HG02852 (cell line): ENCODE data around the gene C3orf52.
A peak's percentile ranks its signal among the peaks of the same experiment; 100 is the strongest.

Experiments
- ATAC-seq: cut with Tn5 transposase; IDR thresholded peaks from one replicate; pipeline ENCODE4 v1.9.1; 2021; ENCODE audit warnings: mild to moderate bottlenecking, moderate library complexity; ENCODE audit not compliant: unreplicated experiment

The C3orf52 gene

DNA sequence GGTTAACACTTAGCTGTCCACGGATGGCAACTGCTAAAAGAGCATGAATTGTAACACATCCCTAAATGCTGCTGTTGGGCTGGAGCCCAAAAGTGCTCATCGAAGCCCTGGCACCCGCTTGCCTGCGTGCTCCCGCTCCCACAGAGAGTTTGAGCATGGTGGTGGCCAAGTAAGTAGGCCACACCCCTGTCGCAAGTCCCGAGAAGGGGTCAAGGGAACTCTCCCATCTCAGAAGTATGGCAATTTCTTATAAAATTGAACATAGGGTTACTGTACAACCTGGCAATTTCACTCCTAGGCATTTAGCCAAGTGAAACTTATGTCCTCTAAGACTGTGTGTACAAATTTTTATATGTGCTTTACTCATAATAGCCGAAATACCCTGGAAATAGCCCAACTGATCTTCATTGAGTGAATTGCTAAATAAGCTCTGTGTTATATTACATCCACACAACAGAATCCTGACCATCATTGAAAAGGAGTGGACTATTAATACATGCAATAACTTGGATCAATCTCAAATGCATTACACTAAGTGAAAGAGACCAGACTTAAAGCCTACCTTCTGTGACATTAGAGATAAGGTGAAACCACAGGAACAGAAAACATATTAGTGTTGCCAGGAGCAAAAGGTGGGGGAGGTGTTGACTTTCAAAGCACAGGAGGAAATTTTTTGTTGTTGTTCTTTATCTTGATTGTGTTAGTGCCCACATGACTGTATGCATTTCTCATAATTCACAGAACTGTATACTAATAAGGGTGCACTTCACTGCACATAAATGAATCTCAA lies 48.3 kb downstream of the C3orf52 start:
- no peak for ATAC-seq

DNA sequence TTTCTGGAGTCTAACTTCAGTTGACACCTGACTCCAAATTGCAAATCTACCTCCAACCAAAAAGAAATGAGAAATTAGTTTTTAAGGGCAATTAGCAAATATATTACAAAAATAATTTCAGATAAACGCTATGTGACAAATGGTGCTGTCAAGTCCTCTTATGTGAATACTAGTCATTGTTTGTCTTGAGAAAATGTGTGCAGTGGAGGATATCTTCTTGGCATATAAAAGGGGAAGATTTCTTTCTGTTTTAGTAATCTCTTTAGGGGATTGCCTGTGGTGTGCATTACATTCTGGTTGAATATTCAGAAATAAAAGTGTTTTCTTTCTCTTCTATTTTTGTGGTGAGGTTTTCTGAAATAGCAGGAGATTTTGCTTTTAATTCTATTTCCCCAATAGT lies 49.9 kb downstream of the C3orf52 start:
- ATAC-seq, result no peak

DNA sequence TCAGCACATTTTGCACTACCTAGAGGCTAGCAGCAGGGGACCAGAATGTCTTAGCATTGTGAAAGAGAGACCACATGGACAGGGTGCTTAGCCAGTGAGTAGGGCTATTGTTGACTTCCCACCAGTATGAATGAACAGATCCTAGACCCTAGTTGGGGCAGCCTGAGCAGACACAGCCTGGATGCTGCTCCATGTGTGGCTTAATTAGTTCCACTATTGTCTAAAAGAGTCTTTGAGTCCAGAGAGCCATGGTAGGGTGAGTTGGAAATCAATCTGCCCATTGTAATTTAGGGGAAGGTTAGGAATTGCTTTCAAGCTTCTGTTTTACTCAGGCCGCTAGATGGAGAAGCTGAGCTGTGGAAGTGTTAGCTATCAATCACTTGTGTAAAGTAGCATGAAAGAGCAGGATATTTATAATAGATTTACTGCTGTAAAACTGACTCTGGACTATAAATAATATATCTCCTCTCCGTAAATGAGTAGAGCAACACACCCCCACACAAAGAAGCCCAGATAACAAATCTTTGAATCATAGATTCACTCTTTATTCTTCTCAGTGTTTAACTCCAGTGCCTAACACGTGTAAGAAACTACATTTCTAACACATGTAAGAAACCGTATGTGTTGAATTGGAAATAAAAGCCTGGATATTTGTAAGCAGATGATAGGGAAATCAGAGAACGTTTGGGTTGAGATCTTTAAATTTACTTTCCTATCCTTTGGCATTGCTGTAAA lies 50.9 kb downstream of the C3orf52 start:
- peak; percentile 31 for ATAC-seq

DNA sequence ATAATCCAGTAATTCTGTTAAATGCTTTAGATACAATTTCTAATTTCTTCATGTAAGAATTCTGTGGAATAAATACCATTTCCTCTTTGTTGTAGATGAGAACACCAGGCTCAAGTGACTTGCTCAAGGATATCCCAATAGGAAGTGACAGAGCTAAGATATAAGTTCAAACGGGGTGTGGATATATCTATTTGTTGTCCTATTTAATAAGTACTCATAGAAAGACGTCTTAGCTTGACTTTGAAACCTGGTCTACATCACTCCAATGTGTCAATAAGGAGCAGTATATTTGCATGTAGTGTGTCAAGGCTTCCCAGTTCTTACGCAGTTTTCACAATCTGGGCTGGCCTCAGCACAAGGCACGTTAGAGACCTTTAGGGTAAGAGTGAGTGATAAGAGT lies 51.6 kb downstream of the C3orf52 start:
- ATAC-seq, result no peak

DNA sequence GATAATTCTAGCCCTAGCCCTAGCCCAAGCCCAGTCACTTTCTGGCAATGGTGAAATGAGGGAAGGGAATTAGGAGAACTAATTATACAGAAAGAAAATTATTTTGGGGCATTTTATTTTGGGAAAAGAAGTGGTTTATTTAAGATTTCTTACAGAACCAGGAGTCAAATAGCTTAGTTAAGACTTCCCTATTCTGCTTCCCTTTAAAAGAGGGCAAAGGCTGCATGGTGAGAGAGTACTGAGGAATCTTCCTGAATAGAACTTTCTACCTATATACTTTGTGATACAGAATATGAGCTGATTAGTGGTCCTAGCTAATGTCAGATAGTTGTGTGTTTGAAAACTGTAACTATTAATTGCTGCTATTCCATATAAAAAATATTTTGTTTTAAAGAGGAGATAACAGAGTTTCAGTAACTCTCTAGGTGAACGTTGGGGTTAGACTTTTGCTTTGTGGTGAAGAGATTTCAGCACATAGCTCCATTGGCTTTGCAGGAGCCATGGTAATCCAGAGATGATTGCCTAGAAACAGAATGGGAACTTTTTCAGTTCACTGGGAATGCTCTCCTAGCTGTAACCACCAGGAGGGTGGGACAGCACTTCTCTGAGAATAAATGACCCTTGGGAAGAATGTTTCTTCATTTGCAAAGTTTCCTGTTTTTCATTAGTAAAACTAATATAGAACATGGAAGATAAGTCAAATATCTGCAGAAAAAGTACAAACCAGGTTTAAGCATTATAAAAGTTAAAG lies 52.2 kb downstream of the C3orf52 start:
- no peak for ATAC-seq

DNA sequence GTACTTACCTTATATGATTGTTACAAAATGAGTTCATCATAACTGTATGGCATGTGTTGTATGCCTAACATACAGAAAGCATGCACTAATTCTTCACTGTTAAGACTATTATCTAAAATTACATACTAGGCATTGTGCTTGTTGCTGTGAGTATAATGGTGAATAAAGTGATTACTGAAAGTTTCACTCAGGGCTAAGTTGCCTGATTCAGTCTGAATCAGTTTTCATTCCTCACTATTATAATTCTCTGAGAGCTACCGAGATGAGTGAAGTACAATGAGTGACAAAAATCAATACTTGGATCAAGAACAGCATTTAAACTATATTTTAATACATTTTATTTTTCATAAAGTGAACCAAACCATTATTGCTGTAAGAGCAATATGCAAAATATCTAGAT lies 54.4 kb downstream of the C3orf52 start:
- ATAC-seq, result no peak

DNA sequence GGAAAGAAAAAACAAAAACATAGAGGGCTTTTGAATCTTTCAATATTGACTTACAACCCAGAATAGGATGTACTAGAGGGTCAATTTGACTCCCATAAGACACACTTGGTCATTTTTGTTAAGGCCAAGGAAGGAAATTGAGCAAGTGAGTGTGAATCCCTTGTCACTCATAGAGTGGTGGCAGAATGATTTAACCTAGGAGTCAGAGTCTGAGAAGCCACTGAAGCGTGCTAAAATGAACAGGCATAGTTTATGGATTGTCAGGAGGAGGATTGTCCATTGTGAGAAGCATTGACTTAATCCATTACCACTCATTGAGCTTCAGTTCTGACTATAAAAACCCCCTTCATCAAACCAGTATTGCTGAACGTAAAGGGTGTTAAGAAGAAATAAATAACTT lies 55.1 kb downstream of the C3orf52 start:
- ATAC-seq, result no peak

DNA sequence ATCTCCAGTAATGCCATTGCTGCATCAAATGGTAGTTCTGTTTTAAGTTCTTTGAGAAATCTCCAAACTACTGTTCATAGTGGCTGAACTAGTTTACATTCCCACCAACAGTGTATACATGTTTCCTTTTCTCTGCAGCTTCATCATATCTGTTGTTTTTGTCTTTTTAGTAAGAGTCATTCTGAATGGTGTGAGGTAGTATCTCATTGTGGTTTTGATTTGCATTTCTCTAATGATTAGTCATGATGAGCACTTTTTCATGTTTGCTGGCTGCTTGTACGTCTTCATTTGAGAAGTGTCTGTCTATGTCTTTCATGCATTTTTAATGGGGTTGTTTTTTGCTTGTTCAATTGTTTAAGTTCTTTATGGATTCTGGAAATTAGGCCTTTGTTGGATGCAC lies 57.1 kb downstream of the C3orf52 start:
- ATAC-seq, result peak; percentile 62

DNA sequence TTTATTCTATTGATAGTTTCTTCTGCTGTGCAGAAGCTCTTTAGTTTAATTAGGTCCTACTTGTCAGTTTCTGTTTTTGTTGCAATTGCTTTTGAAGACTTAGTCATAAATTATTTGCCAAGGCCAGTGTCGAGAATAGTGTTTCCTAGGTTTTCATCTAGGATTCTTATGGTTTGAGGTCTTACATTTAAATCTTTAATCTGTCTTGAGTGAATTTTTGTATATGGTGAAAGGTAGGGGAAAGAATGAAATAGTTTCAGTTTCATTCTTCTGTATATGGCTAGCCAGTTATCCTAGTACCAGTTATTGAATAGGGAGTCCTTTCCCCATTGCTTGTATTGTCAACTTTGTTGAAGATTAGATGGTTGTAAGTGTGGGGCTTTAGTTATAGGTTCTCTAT lies 57.5 kb downstream of the C3orf52 start:
- ATAC-seq, result no peak

DNA sequence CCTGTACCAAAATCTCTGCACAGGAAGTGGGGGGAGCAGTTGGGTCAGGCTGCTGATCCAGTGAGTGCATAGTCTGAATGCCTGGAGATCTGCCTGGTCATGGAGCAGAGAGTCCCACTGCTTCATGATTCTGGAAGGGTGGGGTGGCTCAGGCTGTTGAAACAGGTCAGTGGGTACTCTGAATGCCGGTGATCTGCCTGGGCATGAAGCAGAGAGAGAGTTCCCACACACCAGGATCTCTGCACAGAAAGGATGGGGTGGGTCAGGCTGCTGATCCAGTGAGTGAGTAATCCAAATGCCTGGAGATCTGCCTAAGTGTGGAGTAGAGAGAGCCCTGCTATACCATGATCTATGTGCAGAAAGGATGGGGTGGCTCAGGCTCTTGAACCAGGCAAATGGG lies 62.9 kb downstream of the C3orf52 start:
- ATAC-seq, result no peak

DNA sequence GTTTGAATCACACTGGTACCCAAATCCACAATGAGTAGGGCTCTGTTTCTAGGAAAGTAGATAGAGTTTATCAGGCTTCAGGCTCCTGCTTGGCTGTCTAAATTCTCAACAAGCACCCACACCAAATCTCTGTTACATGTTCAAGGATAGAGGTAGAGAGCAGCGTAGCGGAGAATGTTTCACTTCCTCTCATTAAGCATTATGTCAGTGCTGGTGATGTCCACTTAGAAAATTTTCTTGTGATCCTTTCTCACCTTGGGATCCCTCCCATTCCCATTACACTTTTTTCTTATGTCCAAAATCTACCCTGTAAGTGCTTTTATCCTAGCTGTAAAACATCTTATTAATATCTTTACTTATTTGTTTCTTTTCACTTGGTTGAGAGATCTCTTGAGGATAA lies 81.6 kb downstream of the C3orf52 start:
- ATAC-seq, result peak; percentile 87
